DMS153 (cell line): Measurements from ENCODE around the gene POU2F1.
"Not testable (repeated sequence)": the region's sequence is repeated elsewhere in the genome, so short reads cannot be mapped to it uniquely, and the experiment has no call there.

Source experiments
- DNase-seq: peaks from one replicate; lab custom pipeline; 2025; lab: John Stamatoyannopoulos, UW

POU2F1 gene

DNA sequence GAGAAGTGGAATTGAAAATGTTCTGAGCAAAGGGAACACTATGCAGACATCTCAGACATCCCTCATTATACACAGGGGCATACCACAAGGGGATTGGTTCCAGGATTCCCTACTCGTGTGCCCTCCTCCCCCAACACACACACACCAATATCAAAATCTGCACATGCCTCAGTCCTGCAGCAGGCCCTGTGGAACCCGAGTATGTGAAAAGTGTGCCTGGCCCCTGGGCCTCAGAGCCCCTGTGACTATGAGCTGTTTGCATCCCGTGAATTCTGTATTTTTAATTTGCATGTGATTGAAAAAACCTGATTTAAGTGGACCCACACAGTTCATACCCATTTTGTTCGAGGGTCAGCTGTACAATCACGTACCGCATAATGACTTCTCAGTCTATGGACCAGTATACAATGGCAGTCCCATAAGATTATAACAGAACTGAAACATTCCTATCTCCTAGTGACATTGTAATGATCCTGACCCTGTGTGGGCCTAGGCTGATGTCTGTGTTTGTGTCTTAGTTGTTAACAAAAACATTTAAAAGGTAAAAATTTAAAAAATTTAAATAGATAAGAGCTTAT lies 11.3 kb downstream of the POU2F1 start:
- no peak for DNase-seq

DNA sequence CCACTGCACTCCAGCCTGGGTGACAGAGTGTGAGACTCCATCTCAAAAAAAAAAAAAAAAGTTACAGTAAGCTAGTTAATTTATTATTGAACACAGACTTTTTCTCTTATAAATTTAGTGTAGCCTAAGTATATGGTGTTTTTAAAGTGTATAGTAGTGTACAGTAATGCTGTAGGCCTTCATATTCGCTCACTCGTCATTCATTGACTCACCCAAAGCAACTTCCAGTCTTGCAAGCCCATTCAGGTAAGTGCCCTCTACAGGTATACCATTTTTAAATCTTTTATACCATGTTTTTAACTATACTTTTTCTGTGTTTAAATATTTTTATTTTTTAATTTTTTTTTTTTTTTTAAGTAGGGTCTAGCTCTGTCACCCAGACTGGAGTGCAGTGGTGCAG lies 12.1 kb downstream of the POU2F1 start:
- no peak for DNase-seq

DNA sequence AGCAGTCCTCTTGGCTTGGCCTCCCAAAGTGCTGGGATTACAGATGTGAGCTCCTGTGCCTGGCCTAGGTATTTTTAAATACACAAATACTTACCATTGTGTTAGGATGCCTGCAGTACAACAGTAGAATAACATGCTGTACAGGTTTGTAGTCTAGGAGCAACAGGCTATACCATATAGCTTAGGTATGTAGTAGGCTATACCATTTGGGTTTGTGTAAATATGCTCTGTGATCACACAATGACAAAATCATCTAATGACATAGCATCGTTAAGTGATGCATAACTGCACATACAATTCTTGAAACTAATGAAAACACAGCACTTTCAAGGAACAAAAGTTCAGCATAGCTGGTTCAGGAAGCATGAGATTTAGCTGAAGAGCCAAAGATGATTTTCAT lies 12.7 kb downstream of the POU2F1 start:
- no peak for DNase-seq

DNA sequence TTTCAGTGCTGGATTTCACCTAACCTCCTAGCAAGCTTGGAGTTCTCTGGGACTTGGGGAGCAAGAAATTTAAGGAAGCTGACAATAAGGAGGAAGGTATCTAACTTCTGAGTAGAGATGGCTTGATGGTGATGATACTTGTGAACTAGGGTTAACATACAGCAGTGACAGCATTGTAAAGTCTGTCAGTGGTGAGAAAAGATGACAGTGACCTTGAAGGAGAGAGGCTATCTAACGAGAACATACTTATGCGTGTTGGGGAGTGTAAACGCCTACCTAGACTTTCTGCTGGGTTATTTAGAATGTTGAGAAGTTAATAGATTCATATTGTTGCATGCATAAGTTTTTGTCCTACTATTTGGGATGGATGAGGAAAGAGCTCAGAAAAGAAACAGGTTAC lies 16.3 kb downstream of the POU2F1 start:
- DNase-seq: no peak

DNA sequence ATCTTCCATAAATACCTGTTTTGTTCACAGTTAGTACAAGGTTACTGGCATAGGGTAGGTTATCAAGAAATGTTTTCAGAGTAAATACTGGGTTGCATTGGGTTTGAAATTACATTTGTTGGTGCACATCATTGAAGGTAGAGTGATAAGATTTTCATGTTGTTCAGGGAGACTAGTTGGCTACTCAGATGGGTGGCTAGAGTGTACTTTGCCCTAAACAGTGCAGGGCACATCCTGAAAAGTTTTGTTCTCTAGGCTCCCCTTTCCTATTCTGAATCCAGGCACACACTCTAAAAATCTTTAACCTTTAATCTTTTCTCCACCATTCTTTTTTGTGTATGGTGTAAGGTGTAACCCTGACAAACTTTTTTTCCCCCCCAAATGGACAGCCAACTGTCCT lies 18.0 kb downstream of the POU2F1 start:
- DNase-seq: no peak

DNA sequence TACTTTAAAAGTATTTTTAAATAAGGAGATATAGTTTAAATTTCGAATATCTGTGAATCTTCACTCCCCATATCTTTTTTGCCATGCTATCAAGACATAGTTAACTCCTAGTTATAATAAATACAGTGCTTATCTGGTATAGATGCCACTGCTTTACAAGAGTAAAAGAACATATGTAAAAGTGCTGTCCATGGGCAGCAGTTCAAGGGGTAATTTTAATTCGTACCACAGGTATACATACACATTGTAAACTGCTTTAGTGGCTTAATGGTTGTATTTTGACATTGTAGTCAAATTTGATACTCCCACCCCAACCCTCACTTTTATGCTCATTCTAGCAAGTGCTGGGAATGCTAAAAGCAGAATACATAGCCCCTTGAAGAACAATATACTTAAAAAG lies 18.6 kb downstream of the POU2F1 start:
- DNase-seq: no peak

DNA sequence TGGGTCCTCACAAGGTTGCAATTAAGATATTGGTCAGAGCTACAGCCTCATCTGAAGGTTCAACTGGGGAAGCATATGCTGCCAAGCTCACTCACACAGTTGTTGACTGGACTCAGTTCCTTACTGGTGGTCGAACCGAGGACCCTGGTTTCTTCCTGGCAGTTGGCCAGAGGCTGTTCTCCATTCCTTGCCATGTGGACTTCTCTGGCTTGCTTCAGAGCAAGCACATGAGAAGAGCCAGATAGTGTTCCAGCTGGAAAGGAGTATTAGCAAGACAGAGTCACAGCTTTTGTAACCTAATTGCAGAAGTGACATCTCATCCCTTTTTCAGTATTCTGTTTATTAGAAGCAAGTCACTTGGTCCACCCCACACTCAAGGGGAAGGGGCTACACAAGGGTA lies 23.6 kb downstream of the POU2F1 start:
- DNase-seq: no peak

DNA sequence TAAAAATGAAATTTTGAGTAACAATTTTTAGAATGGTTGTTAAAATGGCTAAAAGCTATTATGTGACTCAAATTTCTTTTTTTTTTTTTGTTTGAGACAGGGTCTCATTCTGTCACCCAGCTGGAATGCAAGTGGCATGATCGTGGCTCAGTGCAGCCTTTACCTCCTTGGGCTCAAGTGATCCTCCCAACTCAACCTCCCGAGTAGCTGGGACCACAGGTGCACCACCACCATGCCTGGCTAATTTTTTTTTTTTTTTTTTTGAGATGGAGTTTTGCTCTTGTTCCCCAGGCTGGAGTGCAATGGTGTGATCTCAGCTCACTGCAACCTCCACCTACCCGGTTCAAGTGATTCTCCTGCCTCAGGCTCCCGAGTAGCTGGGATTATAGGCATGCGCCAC lies 24.5 kb downstream of the POU2F1 start:
- DNase-seq: not testable (repeated sequence)

DNA sequence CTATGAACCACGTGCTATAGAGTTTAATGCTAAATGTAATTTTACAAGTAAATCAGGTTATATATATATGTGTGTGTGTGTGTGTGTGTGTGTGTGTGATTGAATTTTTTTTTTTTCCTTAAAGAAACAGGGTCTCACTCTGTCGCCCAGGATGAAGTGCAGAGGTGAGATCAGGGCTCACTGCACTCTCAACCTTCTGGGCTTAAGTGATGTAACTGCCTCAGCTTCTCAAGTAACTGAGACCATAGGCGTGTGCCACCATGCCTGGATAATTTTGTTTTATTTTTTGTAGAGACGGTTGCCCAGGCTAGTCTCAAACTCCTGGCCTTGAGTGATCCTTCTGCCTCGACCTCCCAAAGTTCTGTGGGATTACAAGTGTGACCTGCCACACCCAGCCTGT lies 26.3 kb downstream of the POU2F1 start:
- no peak for DNase-seq

DNA sequence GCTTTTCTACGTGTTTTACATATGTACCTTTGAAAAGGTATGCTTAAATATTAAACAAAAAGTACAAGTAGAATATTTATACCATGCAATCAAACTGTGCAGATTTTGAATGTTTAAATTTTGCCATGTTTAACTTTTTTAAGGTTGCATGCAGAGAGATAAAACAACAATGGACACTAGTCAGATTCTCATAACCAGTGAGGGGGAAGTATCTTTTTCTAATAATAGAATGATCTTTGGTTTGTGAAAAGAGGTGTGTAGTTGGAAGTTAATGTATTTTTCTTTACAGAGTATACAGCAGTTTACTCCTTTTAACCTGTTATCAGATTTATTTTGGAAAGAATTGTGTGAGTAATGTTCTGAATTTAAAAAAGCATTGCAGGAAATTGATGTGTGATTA lies 27.1 kb downstream of the POU2F1 start:
- DNase-seq: no peak

DNA sequence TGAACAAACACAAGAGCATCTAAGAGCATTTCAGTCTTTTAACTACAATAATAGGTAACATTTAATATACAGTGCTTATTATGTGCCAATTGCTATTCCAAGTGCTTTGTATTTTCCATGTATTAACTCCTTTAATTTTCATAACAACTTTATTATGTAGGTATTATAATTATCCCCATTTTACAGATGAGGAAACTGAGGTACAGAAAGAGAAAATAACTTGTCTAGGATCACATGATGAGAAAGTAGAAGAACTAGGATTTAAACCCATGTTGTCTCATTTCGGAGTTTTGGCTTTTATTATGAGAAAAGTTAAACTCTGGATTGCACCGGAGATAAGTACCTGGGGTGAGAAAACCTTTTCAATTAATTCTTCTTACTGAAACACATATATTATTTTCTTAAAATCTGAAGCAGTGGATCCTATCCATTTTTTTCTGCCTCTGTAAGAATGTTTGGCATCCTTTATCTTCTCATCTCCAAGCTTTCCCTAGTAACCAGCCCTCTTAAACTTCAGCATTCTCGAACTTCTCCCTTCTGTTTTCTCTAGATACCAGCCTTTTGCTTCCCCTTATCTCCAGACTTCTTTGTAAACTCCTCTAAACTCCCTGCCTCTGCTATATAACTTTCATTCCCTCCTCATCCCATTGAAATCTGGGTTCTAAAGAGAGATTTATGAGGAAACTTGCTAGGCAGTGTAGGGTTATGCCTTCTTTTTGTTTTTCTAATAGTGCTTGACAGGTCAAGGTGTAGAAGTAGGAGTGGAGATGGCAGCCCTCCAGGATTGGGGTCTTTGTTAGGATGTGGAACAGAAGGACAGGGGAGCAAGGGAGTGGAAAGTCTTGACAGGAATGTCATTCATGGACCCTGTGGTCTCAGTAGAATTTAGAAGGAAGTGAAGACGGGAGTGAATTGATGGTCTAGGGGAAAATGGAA lies 28.3 kb downstream of the POU2F1 start:
- no peak for DNase-seq

DNA sequence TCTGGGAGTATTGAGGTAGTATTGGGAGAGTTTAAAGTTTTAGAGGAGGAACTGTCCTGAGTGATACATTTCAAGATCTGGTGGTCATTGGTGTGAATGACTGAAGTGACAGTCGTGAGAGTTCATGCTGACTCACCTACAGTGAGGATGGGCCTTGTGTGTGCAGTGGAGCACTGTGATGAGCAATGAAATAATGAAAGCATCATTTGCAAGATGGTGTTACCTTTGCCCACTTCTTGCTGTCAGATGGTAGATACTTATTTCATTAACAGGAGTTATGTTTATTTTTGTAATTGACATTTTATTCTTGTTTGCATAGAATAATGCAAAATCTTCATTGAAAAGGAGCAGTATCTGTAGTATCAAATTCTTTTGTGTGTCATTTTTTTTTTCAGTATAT lies 29.0 kb downstream of the POU2F1 start:
- DNase-seq: no peak

DNA sequence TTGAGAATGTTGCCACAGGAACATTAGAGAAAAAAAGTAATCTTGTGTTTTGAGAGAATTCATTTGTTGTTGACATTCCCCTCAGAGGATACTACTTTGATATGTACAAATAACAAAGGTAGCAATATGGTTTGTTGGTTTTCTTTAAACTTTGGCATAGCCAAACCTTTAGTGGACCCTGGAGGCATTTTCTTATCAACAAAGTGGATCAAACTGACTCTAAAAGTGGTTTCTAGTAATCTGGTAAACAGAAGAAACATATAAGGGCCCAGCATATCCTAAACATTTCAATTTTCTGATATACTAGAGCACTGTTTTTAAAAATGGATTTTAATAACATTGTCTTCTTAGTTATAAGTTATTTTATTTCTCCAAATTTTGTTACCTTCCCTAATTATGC lies 29.8 kb downstream of the POU2F1 start:
- DNase-seq: no peak

DNA sequence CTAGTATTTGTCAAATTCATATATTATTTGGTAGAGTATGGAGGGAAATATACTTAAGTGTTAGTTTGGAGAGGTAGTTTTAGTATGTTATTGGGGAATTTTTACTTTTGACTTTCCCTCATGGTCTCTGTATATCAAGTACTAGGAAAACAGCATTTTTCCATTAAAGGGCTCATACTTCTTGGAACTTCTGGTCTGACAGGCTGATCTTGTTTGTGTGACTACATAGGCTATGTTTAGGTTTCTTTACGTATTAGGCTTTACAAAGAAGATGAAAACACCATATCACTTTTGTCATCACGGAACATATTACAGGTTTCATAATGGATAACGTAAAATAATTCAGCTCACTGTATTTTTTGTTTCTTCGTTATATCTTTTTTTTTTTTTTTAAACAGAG lies 30.8 kb downstream of the POU2F1 start:
- DNase-seq: no peak

DNA sequence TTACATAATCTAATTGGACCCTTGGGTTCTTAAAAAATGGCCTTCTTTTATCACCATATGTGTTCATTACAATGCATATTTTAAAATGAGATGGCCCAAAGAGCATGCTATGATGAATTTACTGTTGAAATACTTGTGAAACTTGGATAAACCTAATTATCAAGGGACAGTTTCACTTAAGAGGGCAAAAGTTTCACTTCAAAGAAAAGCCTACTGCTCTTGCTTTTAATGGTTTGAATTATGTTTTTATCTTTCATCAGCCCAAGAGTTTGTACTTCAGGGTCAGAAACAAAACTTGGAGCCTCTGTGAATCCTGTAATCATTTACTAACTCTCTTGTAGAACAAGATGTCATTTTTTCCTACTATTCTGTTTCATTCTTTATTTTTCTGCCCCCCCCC lies 32.3 kb downstream of the POU2F1 start:
- DNase-seq: no peak

DNA sequence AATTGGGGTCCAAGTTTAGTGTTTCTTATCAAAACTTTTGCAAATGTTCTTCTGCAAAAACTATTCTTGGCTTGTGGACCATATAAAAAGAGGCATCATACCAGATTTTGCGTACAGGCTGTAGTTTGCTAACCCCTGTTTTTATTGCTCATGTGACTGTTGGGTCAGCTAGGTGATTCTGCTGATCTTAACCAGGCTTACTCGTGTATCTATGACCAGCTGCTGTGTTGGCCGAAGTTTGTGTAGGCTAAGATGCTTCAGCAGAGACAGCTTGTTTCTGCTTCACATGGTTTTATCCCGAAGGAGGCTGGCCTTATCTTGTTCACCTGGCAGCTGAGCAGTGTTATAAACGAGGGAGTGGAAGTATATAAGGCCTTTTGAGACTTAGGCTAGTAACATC lies 38.2 kb downstream of the POU2F1 start:
- DNase-seq: no peak

DNA sequence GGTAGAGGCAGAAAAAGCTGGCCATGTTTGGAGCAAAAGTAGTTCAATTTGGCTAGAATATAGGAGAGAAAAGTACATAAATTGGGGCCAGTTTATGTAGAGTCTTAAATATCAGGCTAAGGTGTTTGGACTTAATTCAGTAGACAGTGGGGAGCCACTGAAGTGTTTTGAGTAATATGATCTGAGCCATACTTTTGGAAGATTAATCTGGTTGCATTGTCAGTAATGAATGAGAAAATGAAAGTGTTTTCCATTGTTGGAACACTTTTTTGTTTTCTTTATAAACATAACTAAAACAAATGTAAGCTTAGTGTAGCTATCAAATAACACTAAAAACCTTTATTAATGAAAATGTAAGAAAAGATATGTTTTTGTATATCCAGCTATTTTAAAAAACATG lies 42.1 kb downstream of the POU2F1 start:
- no peak for DNase-seq

DNA sequence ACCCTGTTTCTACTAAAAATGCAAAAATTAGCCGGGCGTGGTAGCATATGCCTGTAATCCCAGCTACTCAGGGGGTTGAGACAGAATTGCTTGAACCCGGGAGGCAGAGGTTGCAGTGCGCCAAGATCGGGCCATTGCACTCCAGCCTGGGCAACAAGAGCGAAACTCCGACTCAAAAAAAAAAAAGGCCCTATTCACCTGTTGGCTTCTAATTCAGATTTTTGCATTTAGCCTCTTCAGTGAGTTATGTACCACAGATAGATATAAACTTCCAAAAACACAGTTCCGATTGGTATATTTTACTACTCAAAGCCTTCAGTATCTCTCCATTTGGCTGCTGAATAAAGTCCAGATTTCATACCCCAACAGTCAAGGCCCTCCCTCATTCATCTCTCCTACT lies 42.7 kb downstream of the POU2F1 start:
- no peak for DNase-seq

DNA sequence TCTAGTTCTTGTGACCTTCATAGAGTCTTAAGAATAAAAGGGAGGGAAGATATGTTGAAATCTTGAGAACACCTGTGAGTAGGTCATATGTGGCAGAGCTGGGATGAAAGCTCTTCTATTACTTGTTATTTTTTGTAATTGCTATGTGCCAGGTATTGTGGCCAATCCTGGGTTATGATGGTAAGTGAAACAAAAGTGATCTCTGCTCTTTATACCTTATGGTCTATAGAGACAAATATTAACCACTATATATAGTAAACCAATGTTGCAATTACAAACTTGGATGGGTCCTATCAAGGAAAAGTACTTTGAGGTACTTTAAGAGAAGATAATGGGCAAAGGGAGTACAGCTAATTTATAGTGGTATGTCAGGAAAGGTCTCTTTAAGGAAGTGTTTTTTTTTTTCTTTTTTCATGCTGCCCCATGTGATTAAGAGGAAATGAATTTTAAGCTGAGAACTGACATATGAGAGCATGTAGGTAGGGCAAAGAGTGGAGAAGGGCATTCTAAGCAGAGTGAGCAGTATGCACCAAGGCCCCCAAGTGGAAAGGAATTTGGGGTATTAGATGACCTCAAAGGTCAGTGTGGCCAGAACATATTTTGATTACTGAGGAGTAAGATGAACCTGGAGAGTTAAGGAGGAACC lies 43.3 kb downstream of the POU2F1 start:
- peak; percentile 24 for DNase-seq

DNA sequence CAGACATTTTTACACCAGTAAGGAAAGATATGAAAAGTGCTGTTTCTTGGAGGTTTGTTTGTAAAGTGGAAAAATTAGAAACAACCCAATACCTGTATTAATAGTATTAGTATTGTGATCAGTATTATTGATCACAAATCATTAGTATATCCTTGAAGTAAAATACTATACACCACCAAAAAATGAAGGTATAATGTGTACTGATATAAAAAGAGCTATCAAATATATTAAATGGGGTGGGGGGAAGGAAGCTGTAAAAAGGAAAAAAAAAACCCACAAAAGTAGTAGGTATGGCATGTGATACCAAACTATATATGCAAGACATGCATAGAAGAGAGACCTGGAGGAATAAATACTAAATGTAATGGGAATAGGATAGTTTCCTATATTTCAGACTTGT lies 46.3 kb downstream of the POU2F1 start:
- DNase-seq: no peak

DNA sequence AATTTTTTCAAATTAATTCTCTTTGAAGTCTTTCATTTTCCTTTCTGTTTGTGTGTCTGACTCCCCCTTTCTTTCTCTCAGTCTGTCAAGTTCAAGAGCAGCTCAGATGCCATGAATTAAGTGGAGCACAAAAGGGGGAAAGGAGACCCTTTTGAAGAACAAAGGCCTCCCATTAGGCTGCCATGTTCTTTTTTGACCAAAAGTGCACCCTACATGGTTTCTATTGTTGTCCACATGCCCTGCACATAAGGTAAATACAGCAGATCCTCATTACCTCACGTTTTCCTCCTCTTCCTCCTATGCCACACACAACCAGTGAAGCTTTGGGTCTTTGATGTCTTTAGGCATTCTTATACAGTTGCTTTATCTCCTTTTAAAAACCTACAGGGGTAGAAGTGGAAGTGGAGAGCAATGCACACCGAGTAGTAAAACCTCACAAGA lies 47.7 kb downstream of the POU2F1 start:
- no peak for DNase-seq

DNA sequence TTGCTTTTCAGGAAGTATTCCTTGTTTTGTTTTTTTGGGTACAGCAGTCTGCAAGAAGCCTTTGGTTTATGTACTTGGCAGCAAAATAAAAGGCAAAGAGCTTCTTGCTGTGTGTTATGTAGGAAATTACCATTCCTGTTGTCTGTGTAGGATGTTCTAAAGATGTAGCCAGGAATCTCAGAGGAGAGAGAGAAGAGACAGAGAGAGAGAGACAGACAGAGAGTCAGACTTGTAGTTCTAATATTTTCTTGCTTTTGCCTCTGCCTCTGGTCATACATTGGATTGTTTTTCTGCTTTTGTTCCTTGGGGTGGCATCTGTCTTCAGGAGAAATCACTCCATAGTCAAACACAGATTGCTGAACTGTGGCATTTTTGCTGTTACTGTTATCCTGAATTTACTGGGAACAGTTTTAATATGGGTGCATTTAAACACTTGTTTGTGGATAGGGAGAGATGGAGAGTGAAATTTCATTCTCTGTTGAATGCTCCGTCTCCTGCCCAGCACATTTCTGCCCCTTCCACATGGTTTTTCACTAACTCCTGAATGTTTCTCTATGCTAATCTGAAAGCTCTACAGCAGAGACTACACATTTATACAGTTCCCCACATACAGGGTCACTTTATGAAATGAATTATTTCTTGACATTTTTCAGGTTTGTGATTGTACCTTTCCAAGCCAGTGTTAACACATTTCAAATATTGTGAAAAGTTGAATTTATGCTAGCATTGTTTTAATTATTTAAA lies 49.8 kb downstream of the POU2F1 start:
- no peak for DNase-seq
